Activated CD8-positive, alpha-beta T cell treated with anti-CD3 and anti-CD28 coated beads, Interleukin-2, amount 10 ng/mL, durations not matched to agents 7 days and 5 days (primary cell): ENCODE measurements around the gene SAMD14. TPM values are rescaled to one million over a fixed set of nuclear protein-coding genes. Genes with fewer than 3 reads are reported as not detected.
A peak's percentile ranks its signal among the peaks of the same experiment; 100 is the strongest.

Experiments used
- ATAC-seq: fragments of 150-1000 bp; cut with Tn5 transposase; one replicate; pipeline ENCODE4 v1.10.0; 2021; ENCODE audit warnings: moderate library complexity
- CTCF ChIA-PET: fragments of 350-600 bp; sonication (Branson Sonifier 250); formaldehyde crosslinking; loops from one replicate; lab custom pipeline; 2021; ENCODE audit warnings: antibody characterized with exemption; lab: Charles Lee
- POLR2A ChIA-PET: fragments of 350-600 bp; sonication (Branson Sonifier 250); formaldehyde crosslinking; loops from one replicate; lab custom pipeline; 2021; ENCODE audit warnings: antibody characterized with exemption; lab: Charles Lee
- DNase-seq: peaks from one replicate; pipeline ENCODE4 v3.0.0-alpha.2; 2020
- H3K27ac Mint-ChIP-seq: one replicate; pipeline ENCODE4 v1.8.0; 2021; ENCODE audit warnings: mild to moderate bottlenecking, mixed read lengths
- H3K27me3 Mint-ChIP-seq: one replicate; pipeline ENCODE4 v1.8.0; 2021; ENCODE audit warnings: low read depth, mixed read lengths
- H3K36me3 Mint-ChIP-seq: one replicate; pipeline ENCODE4 v1.8.0; 2021; ENCODE audit warnings: low read depth, mixed read lengths
- H3K4me1 Mint-ChIP-seq: one replicate; pipeline ENCODE4 v1.8.0; 2021; ENCODE audit warnings: low read depth, mixed read lengths
- H3K4me3 Mint-ChIP-seq: one replicate; pipeline ENCODE4 v1.8.0; 2021; ENCODE audit warnings: mild to moderate bottlenecking, mixed read lengths
- H3K9me3 Mint-ChIP-seq: one replicate; pipeline ENCODE4 v1.8.0; 2022; ENCODE audit warnings: mixed read lengths; ENCODE audit not compliant: insufficient read depth
- total RNA-seq, 2 experiments: library from RNA; stranded (reverse); gene quantifications; one replicate each; pipeline ENCODE4 v1.2.3, GENCODE V29; 2021

The SAMD14 gene
- total RNA-seq, 2 experiments from 2014 or later: 0.50 to 0.55 TPM

DNA sequence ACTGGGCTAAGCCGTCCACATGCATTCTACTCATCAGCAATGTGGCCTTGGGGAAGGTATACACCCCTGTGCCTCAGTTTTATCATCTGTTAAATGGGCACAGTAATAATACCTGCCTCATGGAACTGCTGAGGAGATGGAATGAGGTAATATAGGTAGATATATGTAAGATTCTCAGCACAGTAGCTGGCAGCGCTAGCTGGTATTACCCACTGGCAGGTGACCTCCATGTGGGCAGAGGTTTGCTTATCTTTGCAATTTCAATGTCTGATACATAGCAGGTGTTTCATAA, 34.7 kb upstream of the SAMD14 start:
- no peaks in the 10 kb centered on the region for H3K36me3 Mint-ChIP-seq
- no peak overlapping the region for H3K4me3 Mint-ChIP-seq
- H3K27me3 Mint-ChIP-seq: peaks cover 7% of the 10 kb centered on the region
- CTCF ChIA-PET: interaction anchor here (1.3 to 1.8 kb wide), 3 partner anchors 9 to 34 kb away, joined by 3 to 6 read pairs (median 3); no protein-coding TSS in a partner anchor
- DNase-seq (no peak), ATAC-seq (no peak)
- peaks cover 42% of the 10 kb centered on the region for H3K4me1 Mint-ChIP-seq
- H3K9me3 Mint-ChIP-seq: no peaks in the 10 kb centered on the region
- no peak overlapping the region for H3K27ac Mint-ChIP-seq
- POLR2A ChIA-PET: no interaction called here

DNA sequence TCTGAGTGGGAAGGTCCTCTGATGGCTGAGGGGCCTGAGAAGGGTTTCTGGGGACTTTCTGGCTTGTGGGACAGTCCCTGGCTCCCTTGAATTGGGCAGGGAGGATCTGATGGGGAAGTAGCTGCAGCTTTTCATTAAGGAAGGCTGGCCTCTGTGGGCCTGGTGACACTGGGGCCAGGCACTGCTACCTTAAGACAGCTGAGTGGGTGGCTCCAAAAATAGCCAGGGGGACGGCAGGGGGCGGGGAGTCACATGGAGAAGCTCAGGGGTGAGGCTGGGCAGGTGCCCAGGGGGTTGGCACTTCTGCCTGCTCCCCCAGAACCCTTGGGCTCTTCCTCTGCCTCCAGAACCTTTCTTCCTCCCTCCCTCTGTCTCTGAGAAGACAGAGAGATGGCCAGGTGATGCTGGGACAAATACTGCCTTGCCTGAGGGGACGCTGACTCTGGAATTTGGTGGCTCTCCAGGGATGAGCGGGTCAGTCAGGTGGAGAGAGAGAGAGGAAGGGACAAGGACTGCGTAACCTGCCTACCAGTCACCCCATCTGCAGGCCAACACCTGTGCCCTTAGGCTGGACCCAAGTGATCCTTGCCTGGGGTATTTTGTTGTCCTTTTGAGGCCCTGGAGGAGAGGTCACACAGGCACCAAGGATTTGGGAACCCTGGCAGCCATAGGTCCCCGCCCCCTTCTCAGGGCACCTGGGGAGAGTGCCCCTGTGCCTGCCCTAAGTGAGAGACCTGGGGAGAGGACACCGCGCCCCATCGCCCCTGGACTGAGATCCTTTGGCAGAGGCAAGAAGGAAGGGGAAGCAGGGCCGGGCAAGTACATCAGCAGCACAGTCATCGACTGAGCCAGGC, 34.1 kb upstream of the SAMD14 start:
- CTCF ChIA-PET: interaction anchor here (1.0 to 1.4 kb wide), 7 partner anchors 9 to 71 kb away, joined by 3 to 5 read pairs (median 3); no protein-coding TSS in a partner anchor
- H3K27me3 Mint-ChIP-seq: peaks cover 7% of the 10 kb centered on the region
- POLR2A ChIA-PET: no interaction called here

DNA sequence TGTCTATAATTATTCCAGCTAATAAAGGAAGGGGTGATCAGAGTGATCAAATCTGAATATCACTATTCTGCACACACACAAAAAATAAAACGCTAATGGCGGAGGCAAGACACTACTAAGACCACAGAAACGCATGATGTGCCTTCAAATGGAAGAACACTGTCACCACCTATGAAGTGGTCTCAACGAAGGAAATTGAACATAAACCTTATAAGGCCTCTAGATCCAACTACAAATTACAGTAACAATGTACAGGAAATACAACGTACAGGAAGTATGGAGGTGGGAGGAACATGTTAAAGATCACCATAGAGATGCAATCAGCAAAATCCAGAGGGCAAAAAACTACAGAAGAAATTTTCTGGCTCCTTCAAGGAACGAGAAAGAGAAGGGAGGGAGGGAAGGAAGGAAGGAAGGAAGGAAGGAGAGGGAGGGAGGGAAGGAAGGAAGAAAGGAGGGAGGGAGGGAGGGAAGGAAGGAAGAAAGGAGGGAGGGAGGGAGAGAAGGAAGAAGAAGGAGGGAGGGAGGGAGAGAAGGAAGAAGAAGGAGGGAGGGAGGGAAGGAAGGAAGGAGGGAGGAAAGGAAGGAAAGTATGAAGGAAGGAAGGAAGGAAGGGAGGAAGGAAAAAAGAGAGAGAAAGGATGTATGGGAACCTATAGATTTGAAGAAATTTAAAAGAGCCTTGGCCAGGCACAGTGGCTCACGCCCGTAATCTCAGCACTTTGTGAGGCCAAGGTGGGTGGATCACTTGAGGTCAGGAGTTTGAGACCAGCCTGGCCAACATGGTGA, 32.7 kb upstream of the SAMD14 start:
- no peak for DNase-seq
- no peaks in the 10 kb centered on the region for H3K36me3 Mint-ChIP-seq
- CTCF ChIA-PET: interaction anchor here (0.8 to 2.8 kb wide), 26 partner anchors 8 to 234 kb away, joined by 3 to 118 read pairs (median 6); partner anchors contain the start of genes COL1A1, LRRC59, PPP1R9B and TMEM92
- peak overlapping the region; percentile 65 for H3K27ac Mint-ChIP-seq
- H3K4me1 Mint-ChIP-seq: peaks cover 42% of the 10 kb centered on the region
- no peak for ATAC-seq
- H3K9me3 Mint-ChIP-seq: no peaks in the 10 kb centered on the region
- H3K4me3 Mint-ChIP-seq: no peak overlapping the region
- POLR2A ChIA-PET: interaction anchor here (1.2 to 2.8 kb wide), 4 partner anchors 11 to 24 kb away, joined by 3 to 43 read pairs (median 6); partner anchors contain the start of gene PPP1R9B
- H3K27me3 Mint-ChIP-seq: peaks cover 7% of the 10 kb centered on the region

More for the DNA sequence above, 34.1 kb upstream of the SAMD14 start:
- Mint-ChIP-seq H3K4me1 (peaks cover 38% of the 10 kb centered on the region), H3K27ac (no peak overlapping the region), H3K9me3 (no peaks in the 10 kb centered on the region), H3K36me3 (no peaks in the 10 kb centered on the region), H3K4me3 (no peak overlapping the region)
- ATAC-seq: no peak
- DNase-seq: no peak

DNA sequence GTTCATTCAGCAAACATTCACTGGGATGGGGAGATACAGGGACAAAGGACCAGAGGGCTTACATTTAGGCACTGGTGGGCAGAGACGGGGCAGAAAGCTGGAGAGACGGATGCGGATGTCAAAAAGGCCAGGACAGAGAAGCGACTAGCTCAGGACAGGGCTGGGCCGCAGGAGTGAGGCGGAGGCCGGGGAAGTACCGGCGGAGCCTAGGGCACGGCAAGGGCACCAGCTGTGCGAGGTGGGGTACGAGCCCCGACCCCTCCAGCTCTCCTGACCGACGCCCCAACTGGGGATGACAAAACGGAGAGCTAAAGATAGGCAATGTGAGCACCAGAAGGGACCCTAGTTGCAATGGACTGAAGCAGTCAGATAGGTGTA, 31.9 kb upstream of the SAMD14 start:
- Mint-ChIP-seq H3K27me3 (peaks cover 7% of the 10 kb centered on the region), H3K36me3 (no peaks in the 10 kb centered on the region), H3K9me3 (no peaks in the 10 kb centered on the region), H3K27ac (peak overlapping the region; percentile 88), H3K4me1 (peaks cover 49% of the 10 kb centered on the region), H3K4me3 (peak overlapping the region; percentile 75)
- ChIA-PET CTCF (interaction anchor here (0.6 to 2.8 kb wide), 28 partner anchors 8 to 235 kb away, joined by 3 to 118 read pairs (median 6); partner anchors contain the start of genes COL1A1, LRRC59, PPP1R9B and TMEM92), POLR2A (interaction anchor here (0.9 to 2.8 kb wide), 6 partner anchors 11 to 211 kb away, joined by 3 to 43 read pairs (median 5); partner anchors contain the start of genes EME1, MRPL27 and PPP1R9B)
- ATAC-seq (no peak), DNase-seq (no peak)

DNA sequence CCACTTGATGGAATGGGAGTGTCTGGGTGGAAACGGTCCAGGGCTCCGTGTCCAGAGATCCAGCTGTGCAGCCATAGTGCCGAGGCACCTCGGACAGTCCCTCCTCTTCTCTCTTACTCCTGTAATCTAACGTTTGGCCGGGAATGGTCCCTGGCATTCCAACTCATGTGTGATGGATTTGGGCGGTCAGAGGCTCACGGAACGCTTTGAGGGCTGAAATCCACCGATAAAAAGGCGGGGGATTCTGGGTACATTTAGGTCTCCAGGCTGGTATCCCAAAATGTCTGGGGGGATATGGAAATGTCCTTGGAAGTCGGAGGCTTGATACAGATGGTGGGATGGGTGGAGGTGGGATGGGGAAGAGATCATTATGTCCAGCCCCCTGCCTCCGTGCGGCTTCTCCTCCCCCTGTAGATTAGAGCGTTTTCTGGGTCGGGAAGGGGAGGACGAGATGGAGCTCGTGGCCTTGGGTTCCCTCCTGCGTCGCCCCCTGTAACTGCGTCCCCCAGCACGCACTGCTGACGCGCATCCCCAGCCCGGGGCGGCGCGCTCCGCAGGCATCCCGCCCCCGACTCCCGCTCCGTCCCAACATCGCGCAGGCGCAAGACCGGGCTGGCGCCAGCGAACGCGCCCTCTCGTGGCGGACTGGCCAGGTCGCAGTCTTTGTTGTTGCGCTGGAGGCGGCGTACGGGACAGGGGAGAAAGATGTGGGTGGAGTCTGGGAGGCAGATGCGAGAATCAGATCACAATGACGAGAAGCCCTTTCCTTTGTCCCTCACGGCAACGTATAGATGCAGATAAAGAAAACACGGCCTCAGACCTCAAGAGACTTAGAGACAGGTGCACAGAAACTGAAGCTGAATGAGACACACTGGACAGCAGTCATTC, 31.3 kb upstream of the SAMD14 start:
- peaks cover 49% of the 10 kb centered on the region for H3K4me1 Mint-ChIP-seq
- DNase-seq (peak; percentile 96), ATAC-seq (peak; percentile 97)
- H3K27me3 Mint-ChIP-seq: peaks cover 7% of the 10 kb centered on the region
- H3K4me3 Mint-ChIP-seq: peak overlapping the region; percentile 75
- POLR2A ChIA-PET: interaction anchor here (0.9 to 2.8 kb wide), 7 partner anchors 10 to 212 kb away, joined by 3 to 43 read pairs (median 4); partner anchors contain the start of genes EME1, MRPL27 and PPP1R9B
- CTCF ChIA-PET: interaction anchor here (0.6 to 2.8 kb wide), 32 partner anchors 9 to 137 kb away, joined by 3 to 118 read pairs (median 5); partner anchors contain the start of genes COL1A1, PPP1R9B and TMEM92
- H3K9me3 Mint-ChIP-seq: no peaks in the 10 kb centered on the region
- peak overlapping the region; percentile 88 for H3K27ac Mint-ChIP-seq
- no peaks in the 10 kb centered on the region for H3K36me3 Mint-ChIP-seq

DNA sequence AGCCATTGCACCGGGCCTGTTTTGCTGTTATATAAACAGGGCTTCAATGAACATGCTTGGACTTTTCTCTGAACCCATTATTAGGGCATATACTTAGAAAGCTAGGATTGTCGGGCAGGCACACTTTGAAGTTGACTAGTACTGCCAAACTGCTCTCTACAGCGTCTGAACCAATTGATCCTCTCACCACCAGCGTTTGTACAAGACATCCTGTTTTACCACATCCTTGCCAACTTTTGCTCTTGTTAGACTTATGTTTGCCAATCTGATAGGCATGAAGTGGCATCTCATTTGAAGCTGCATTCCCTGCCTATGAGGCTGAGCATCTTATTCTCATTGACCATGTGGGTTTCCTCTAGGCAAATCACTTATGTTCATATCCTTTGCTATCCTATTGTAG, 27.9 kb upstream of the SAMD14 start:
- ChIA-PET POLR2A (no interaction called here), CTCF (interaction anchor here (1.0 to 2.4 kb wide), 8 partner anchors 9 to 64 kb away, joined by 3 to 15 read pairs (median 4); no protein-coding TSS in a partner anchor)
- Mint-ChIP-seq H3K36me3 (no peaks in the 10 kb centered on the region), H3K9me3 (no peaks in the 10 kb centered on the region), H3K27me3 (peaks cover 7% of the 10 kb centered on the region), H3K4me3 (peak overlapping the region; percentile 9), H3K27ac (peak overlapping the region; percentile 64), H3K4me1 (peaks cover 67% of the 10 kb centered on the region)
- no peak for ATAC-seq
- DNase-seq: peak; percentile 58

DNA sequence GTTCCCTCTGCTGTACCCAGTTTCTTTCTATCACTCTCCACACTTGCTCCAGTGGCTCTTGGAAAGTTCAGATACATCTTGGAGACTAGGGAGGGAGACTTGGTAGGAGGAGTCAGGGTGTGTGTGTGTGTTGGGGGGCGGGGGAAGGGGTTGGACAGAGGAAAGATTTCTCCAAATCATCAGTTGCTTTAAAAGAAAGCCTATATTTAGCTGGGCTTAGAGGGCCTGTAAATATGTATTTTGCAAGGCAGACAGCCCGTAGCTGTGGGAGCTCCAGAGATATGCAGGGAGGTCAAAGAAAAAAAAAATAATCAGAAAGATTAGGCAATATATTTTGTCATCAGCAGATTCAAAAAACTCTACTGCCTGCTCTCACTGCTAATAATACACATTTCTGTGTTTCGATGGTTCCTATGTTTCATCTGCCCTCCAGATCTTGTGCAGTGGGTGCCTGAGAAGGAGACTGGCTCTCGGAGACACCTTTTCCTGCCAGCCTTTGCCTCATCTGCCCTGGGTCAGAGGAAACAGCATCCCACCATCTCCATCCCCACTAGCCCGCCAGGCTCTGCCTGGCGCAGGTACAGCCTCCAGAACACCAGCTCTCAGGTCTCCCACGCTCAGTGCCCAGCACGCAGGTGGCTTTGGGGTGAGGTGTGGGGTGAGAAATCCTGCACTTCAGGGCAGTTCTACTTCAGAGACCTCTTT, 25.3 kb upstream of the SAMD14 start:
- Mint-ChIP-seq H3K4me3 (no peak overlapping the region), H3K4me1 (peaks cover 59% of the 10 kb centered on the region), H3K36me3 (no peaks in the 10 kb centered on the region), H3K27ac (peak overlapping the region; percentile 57), H3K9me3 (no peaks in the 10 kb centered on the region), H3K27me3 (peaks cover 6% of the 10 kb centered on the region)
- DNase-seq (no peak), ATAC-seq (no peak)
- POLR2A ChIA-PET: no interaction called here
- CTCF ChIA-PET: interaction anchor here (0.6 to 9.1 kb wide), 4 partner anchors 9 to 22 kb away, joined by 3 to 67 read pairs (median 4); no protein-coding TSS in a partner anchor

DNA sequence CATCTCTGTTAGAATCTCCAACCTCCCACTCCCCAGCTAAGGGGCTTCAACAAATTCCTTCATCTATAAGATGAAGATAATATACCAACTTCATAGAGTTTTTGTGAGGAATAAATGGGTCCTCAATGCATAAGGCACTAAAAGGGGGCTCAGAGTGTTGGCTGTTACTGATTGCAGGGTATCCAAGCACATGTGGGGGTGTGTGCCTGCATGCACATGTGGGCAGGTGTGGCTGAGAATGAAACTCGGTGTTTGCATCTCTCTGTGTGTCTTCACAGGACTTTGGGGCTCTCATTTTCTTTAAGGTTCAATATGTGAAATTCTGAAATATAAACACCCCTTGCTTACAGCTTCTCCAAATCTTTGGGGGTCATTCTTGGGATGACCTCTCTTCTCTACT, 24.6 kb upstream of the SAMD14 start:
- DNase-seq (no peak), ATAC-seq (no peak)
- ChIA-PET CTCF (interaction anchor here (0.9 to 9.1 kb wide), 6 partner anchors 9 to 60 kb away, joined by 3 to 67 read pairs (median 6); no protein-coding TSS in a partner anchor), POLR2A (interaction anchor here (0.7 kb wide), 1 partner anchor 225 kb away, joined by 3 read pairs; no protein-coding TSS in a partner anchor)
- Mint-ChIP-seq H3K4me3 (no peak overlapping the region), H3K27me3 (no peaks in the 10 kb centered on the region), H3K4me1 (peaks cover 53% of the 10 kb centered on the region), H3K27ac (peak overlapping the region; percentile 57), H3K36me3 (no peaks in the 10 kb centered on the region), H3K9me3 (no peaks in the 10 kb centered on the region)

DNA sequence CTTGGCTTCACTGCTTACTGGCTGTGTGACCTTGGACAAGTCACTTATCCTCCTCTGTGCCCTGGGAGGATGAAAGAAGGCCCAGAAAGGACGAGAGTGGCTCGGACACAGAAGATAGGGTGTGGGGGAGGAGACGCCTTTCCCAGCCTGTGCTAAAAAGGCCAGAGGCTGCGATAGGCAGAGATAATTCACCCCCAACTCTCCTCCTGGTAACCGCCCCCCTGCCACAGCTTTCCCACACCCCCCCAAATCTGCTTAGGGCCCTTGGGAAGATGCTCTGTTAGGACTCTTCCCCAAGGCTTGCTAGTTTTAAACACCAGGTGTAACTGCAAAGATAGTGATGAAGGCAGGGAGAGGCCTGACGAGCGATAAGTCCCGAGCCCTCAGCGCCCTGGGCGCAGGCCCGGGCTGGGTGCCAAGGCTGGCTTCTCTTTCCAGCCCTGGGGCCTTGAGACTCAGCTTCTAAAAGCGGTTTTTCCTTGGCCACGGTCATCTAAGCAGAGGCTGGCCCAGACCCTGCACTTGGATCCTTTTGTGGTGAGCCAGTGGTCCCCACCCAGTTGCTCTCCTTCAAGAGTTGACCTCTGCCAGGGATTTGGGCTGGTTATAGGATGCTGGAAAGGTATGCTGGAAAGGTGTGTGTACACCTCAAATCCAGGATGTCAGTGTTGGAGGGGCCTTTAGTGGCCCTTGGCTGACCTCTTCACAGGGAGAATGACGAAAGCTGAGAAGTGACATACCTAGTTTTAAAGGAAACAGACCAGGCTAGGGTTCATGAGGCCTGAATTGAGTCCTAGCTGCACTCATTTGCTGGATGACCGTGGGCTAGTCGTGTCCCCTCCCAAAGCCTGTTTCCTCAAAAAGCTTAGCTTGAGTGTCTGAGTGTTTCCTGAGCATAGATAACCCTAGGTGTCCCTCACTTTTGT, 24.0 kb upstream of the SAMD14 start:
- CTCF ChIA-PET: interaction anchor here (0.9 to 9.7 kb wide), 6 partner anchors 7 to 60 kb away, joined by 3 to 118 read pairs (median 14); no protein-coding TSS in a partner anchor
- Mint-ChIP-seq H3K27ac (peak overlapping the region; percentile 57), H3K27me3 (no peaks in the 10 kb centered on the region), H3K9me3 (no peaks in the 10 kb centered on the region), H3K36me3 (peaks cover 2% of the 10 kb centered on the region), H3K4me1 (peaks cover 53% of the 10 kb centered on the region), H3K4me3 (no peak overlapping the region)
- ATAC-seq: no peak
- POLR2A ChIA-PET: interaction anchor here (0.7 kb wide), 1 partner anchor 226 kb away, joined by 3 read pairs; no protein-coding TSS in a partner anchor
- DNase-seq: no peak
